Activated T-helper 1 cell treated with anti-CD3 and anti-CD28 coated beads, Interleukin-2, amount 50 U/mL, for 16 hours (primary cell): ENCODE results near the gene KREMEN1.
A peak's percentile ranks its signal among the peaks of the same experiment; 100 is the strongest.

ENCODE experiments used
- DNase-seq, 2 donors: peaks; one replicate each; pipeline ENCODE4 v3.0.0-alpha.2; 2020; ENCODE audit warnings: low read depth in 1 of 2, low spot score in 1 of 2

KREMEN1 gene

DNA sequence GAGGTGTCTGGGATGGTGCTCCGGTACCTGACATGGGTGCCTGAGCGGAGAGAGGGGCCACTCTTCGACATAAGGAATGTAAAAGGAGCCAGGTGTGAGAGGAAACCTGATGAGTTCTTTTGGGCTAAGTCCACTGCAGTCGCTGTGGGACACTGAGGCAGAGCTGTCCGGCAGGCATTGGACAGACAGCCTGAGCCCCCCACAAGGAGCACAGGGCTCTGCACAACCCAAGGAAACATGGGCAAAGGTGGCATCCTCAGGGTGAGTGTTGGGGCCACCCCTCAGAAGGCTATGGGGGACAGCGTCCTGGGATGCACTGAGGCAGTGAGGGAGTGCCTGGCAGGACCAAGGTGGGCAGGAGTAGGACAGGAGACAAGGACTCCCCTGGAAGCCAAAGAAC, 75.2 kb downstream of the KREMEN1 start:
- no peak for DNase-seq

DNA sequence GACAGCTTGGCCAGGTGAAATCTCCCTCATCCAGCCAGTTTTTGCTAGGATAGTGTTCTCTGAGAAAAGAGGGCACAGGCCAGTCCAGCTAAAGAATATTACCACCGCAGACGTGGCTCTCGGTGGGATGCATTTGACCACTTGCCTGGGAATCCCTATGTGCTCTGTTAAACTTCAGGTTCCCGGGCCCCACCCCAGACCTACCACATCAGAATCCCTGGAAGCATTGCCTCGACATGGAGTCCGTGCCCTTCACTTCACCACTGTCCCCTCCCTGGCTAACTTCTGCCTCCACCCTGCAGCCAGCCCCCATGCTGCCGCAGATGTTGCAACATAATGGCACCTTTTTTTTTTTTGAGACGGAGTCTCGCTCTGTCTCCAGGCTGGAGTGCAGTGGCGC, 76.0 kb downstream of the KREMEN1 start:
- no peak for DNase-seq

DNA sequence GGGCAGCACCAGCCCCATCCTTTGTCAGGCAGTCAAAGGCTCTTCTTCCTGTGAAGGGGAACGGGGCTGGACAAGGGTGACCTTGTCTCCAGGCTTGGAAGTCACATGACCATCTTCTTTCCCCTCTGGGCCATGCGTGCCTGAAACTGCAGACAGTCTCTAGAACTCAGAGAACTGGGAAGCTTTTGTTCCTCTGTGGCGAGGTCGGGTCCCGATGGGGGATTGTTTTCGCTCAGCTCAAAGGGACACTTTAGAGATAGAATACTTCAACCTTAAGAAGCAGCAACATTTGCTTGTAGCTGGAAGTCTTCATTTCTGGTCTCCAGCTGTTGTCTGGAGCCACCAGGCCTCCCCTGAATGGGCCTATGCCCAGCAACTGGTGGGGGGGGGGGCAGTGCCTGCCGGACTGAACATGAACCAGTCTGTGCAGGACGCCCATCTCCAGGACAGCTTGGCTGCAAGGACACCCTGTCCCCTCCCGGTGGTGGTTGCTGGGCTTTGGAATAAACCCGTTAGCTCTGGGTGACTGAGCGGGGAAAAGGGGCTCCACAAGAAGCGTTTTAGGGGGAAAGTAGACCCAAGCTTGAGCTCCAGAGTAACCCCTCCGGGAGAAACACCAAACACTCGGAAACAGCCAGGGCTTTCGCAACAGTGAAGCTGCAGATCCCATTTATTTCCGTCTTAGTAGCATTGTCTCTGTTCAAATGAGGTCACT, 77.2 kb downstream of the KREMEN1 start:
- DNase-seq = no peak

DNA sequence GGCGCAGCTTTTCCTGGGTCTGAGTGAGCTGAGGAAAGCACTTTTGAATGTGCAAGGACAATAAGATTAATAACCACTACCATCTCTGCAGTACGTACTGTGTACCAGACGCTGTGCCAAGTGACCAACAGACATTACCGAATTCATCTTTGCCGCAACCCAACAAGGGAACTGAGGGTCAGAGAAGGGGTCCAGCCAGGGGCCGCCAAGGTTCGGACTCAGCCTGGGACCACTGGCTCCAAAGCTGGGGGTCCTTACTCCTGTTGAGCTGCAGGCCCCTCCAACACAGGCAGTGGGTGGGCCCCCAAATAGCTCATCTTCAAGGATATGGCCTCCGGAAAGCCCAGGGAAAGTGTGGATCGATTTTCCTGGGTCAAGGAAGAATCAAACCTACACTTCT, 77.9 kb downstream of the KREMEN1 start:
- DNase-seq = no peak

DNA sequence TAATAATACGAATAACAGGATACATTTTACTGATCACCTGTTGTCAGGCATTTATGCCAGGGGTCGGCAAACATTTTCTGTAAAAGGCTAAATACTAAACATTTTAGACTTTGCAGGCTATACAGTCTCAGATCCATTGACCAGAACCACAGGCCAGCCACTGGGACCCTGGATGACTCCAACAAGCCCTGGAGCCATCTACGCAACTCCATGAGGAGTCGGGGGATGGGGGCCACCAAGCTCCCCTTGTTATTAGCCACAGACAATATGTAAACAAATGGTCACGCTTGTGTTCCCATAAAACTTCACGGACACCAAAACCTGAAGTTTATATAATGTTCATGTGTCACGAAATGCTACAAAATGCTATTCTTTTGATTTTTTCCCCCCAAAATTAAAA, 78.5 kb downstream of the KREMEN1 start:
- no peak for DNase-seq

DNA sequence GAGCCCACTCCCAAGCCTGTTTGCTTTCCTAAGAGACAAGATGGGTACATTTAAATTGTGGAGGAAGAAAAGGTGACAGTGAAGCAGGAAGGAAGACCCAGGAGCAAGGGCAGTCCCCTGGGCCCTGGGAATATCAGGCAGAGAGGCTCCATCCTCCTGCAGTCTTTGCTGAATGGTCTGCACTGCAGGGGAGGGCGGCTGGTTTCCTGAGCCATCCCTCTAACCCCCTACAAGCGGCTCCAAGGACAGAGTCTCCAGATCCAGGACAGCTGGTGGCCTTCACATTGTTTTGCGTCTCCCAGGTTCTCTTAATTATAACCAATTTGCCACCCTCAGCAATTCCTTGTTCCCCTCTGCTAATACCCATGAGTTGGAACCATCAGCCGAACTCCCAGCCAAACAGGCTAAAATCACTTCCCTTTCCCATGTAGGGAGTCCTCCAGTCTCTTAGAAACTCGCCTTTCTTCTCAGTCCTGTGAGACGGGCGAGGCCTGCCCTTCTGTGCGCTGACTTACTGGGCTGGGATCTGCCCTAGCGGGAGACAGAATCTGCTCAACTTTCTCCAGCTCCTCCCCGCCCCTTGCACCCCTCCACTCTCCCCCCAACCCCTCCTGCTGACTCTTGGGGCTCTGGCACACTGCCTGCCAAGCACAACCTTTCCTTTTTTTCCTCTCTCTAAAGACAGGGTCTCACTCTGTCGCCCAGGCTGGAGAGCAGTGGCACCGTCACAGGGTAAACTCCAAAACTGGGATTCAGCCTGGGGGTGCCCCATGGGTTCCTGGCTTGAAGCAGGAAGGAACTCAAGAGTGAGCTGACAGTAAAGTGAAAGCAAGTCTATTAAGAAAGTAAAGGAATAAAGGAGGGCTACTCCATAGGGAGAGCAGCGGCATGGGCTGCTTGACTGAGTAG, 79.5 kb downstream of the KREMEN1 start:
- DNase-seq = no peak

- DNase-seq = no peak
These were observed 80.3 kb downstream of the KREMEN1 start for GRCh38 chr22:29152954-29153719.

- DNase-seq = peak; percentile 36 to 61
These were observed 81.7 kb downstream of the KREMEN1 start for GRCh38 chr22:29154364-29155048.

DNA sequence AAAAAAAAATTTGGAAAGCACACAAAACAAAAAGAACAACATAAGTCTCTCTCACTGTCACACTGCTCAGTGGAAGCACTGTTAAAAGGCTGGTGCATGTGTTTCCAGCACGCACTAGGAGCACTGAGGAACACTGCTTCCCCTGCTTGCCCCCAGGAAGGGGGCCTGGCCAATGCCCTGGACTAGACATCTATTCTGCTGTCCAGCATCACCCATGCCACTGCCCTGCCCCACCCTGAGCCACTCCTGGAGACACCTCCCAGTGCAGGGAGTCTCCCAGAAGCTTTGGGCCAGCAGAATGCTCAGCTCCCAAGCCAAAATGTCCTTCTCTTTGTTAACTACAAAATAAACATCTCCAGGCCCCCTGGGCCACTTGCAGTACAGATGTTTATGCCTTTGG, 83.1 kb downstream of the KREMEN1 start:
- DNase-seq = no peak

DNA sequence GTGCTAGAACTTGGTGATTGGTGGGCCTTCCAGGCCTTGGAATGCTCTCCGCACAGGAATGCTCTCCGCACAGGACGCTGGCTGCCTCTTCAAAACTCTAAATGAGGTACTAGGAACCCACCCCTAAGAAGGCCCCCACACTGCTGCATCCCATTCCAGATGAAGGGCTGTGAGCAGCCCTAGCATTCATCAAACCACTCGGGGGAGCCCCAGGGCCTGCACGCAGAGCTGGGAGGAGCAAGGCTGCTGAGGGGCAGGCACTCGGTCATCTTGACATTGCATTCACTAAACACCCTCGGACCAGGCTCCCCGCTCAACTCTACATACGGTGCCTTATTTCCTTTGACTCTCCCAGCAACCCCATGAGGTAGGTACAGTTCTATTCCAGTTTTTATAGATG, 83.7 kb downstream of the KREMEN1 start:
- DNase-seq = no peak

DNA sequence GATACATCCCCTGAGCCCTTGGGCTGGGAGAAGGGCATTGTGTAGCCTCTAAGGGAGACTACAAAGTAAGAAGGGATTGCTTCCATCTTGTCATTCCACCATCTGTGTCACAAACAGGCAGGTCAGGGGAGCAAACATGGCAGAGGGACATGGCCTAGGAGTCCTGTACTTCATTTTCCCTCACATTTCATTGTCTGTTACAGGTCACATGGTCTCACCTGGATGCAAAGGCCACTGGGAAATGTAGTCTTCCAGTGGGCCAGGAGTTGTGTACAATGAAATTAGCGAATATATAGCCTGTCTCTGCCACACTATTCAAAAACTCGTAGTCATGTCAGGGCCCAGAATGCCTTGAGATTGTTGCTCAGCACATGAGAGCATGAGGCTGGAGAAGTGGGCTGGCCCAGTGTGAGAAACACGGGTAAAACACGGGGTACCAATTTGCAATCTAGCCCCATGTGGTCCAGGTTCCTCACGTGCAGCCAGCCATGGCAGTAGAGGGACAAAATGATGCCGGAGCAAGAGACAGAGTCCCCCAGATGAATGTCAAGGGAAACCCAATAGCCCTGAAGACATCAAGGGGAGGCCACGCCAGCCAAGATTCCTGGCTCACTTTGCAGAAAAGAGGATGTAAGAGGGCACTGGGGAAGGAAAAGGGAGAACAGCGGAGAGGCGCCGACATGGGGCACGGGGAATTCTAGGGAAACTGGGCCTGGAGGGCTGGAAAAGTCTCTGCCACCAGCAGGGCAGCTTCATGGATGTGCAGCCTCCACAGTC, 85.1 kb downstream of the KREMEN1 start:
- DNase-seq = no peak

GRCh38 chr22:29158546-29158945, 85.7 kb downstream of the KREMEN1 start:
- DNase-seq = no peak

GRCh38 chr22:29163808-29164207, 91.0 kb downstream of the KREMEN1 start:
- DNase-seq = no peak

DNA sequence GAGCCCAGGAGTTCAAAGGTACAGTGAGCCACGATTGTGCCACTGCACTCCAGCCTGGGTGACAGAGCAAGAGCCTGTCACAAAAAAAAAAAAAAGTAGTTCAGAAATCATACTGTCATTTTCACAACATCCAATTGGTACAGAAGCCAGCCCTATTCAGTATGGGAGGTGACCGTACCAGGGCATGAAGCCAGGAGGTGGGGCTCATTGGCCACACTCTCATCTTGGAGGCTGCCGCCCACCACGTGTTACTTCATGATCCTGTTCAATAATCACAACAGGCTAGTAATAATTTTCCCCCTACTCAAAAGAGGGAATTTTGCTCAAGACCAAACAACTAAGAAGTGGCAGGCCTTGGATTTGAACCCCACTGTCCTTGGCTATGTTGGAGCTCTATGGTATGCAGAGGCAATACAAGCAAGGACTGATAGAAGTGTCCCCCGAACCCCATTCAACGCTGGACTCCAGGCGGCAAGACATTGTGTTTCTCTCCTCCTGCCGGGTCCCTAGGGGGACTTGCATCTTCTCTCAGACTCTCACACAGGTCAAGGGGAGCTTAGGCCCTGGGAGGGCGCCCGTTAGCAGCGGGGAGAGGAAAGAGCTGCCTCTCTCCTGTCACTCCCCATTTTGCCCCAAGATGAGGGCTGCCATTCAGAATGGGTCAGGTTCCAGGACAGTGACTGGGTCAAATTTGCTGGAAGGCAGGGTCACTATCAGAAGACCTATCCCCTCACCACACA, 92.7 kb downstream of the KREMEN1 start:
- no peak for DNase-seq

DNA sequence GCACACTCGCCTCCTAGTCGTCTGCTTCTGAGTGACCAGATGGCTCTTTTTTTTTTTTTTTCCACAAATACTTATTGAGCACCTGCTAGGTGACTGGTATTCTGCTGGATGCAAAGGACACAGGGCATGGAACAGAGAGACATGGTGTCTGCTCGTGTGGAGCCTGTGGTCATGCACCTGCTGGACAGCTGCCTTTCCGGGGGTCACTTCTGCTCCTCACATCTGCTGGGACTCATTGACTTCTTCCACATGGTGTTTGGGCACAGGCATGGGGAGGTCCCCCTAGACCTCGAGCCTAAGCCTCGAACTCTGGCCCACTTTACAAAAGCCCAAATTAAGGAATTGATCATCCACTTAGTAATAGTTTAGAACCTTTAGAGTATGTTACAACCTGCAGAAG, 93.3 kb downstream of the KREMEN1 start:
- DNase-seq = no peak

DNA sequence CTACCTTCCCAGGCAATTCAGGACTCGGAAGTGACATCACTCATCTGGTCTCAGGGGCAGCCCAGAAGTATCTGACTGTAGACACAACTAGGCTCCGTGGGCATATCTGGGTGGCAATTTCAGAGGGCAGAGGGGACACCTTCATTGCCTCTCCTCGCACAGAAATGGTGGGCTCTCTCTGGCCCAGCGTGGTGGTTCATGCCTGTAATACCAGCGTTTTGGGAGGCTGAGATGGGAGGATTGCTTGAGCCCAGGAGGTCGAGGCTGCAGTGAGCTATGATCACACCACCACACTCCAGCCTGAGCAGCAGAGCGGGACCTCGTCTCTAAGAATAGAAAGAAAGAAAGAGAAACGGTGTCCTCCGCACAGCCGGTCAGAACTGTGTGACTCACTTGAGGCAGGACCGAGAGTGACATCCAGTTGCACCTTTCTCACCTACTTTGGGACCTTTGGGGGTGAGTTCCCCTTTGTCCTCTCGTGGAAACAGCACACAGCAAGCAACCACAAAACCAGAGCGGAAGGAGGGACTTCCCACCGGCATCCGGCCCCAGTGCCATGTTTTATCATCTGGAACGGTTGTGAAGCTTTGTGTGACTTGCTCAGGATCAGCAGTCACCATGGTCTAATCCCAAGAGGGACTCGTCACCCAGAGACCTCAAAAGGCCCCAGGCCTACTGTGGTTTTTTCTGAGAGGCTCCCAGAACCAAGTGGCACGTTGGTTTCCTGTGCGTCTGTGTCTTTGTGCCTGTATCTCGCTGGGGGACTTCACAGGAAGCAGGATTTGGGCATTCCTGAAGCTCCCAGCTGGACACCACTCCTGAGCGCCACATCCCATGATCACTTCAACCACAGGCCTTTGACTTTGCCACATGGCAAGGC, 94.4 kb downstream of the KREMEN1 start:
- DNase-seq = no peak

DNA sequence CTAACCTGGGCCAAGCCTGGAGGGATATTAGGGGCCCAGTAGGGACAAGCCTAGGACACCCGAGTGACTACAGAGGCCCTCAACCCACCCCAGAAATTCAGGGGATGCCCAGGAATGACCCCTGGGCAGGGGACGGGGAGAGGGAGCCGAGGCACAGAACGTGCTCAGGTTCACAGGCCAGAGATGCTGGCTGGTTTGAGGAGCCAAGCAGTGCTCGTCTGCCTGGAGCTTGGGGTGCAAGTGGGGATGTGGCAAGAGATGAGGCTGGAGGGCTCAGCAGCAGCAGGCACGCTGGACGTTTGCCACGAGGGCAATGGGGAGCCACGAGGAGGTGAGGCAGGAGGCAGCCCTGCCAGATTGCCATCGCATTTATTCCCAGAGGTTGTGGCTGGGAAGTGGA, 98.9 kb downstream of the KREMEN1 start:
- no peak for DNase-seq

DNA sequence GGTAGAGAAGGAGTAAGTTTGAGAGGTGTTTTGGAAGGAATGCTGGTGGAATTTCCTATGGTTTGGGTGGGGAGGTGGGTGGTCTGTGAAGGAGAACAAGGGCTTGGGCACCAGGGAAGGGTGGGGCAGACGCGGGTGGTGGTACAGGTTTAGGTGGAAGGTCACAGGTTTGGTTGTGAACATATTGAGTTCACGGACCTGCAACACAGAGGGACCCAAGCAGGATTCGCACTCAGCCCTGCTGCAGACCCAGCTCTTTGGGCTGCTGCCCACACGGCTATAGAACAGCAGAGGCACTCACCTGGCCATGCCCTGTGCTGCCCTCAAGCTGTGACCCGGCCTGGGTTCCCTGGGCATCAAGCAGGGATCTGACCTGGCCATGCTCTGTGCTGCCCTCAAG, 99.4 kb downstream of the KREMEN1 start:
- DNase-seq = no peak
